Adrenal gland (tissue), 5 donors: ENCODE measurements around the gene EFNA1.

Source experiments
- POLR2A ChIP-seq, 2 donors: fragments of 450-650 bp; IDR thresholded peaks; one replicate each; pipeline ENCODE4 v1.6.1; 2017; ENCODE audit warnings: antibody characterized with exemption in 2 of 2, mild to moderate bottlenecking in 2 of 2, moderate library complexity in 1 of 2
- TF ChIP-seq, protein P1 (sequence below), 6 experiments: fragments of 450-650 bp in 4 of 6; fragments of 200-600 bp in 2 of 6; sonication (generic) in 1 of 6; IDR thresholded peaks; 1 replicate in 5 of 6; 2 replicates in 1 of 6; pipeline versions ENCODE4 v1.5.1 to v1.8.0; 2016 to 2021; ENCODE audit warnings: antibody characterized with exemption in 6 of 6, mild to moderate bottlenecking in 2 of 6, moderate library complexity in 1 of 6
- donor health status: DM: no; HTN: no; CAD: no.

DNA sequence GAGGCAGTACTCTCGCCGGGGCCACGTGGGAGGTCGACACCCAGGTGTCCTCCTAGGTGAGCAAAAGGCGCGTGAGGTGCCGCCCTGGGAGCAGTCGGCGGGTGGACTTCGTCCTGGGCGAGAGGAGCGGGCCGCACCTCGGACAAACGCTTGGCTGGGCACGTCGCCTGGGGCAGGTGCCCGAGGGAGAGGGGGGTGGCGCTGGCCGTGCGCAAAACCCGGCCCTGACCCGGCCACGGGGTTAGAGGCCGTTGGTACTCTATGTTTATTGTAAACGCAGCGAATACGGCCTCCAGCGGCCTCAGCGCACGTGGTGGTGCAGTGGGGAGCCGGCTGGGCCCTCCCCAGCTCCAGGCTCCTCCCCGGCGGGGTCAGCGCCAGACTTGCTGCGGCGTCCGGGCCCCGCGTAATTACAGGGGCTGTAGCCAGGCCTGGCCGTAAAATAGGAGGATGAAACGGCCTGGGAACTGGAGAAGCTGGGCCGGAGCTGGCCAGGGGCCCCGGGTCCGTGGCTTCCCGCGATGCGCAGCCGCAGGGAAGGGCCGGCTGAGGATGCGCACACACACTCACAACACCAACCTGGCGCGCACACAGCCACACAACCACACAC, 1.6 kb upstream of the EFNA1 start:
- TF ChIP-seq POLR2A (IDR thresholded peaks at IDR 0.05), result no peak
- TF ChIP-seq, protein P1, sequence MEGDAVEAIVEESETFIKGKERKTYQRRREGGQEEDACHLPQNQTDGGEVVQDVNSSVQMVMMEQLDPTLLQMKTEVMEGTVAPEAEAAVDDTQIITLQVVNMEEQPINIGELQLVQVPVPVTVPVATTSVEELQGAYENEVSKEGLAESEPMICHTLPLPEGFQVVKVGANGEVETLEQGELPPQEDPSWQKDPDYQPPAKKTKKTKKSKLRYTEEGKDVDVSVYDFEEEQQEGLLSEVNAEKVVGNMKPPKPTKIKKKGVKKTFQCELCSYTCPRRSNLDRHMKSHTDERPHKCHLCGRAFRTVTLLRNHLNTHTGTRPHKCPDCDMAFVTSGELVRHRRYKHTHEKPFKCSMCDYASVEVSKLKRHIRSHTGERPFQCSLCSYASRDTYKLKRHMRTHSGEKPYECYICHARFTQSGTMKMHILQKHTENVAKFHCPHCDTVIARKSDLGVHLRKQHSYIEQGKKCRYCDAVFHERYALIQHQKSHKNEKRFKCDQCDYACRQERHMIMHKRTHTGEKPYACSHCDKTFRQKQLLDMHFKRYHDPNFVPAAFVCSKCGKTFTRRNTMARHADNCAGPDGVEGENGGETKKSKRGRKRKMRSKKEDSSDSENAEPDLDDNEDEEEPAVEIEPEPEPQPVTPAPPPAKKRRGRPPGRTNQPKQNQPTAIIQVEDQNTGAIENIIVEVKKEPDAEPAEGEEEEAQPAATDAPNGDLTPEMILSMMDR (IDR thresholded peaks at IDR 0.05), result no peak
